Effector CD8-positive, alpha-beta T cell (primary cell): ENCODE measurements around the gene TSC22D1.

Experiments
- DNase-seq: peaks from one replicate; lab custom pipeline; 2025; lab: John Stamatoyannopoulos, UW

TSC22D1 gene

DNA sequence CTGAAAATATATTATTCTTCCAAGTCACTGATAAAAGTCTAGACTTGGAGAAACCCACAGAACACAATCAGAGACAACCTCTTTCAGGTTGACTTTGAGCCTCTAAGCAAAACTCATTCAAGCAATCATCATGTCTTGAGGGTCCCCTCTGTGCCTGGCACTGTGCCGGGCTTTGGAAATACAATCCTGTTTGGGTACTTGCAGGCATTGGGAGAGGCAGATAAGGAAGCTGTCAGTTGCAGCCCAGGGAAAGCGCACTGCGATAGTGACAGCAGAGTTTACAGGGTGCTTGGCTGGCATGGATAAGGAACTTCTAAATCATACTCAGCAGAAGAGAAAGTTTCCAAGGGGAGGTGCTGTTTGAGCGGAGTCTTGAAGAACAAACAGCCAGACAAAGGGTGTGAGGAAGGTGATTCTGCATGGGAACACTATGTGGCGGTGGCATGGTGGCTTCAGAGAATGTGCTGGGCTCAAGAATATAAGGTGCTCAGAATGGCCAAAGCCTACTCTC lies 193.4 kb downstream of the TSC22D1 start:
- no peak for DNase-seq
